OCI-LY1 (cell line): Measurements from ENCODE around the gene MKNK1.

ENCODE experiments used
- EZH2 ChIP-seq: fragments of 200-600 bp; sonication (generic), shearing (Covaris generic); IDR thresholded peaks from 2 replicates; pipeline ENCODE4 v1.8.0; 2017; ENCODE audit warnings: borderline replicate concordance, mixed run types, mild to moderate bottlenecking, antibody characterized with exemption, low read length, moderate library complexity, mixed read lengths
- TF ChIP-seq, protein P1 (sequence below): fragments of 200-600 bp; sonication (generic), shearing (Covaris generic); IDR thresholded peaks from 2 replicates; pipeline ENCODE4 v1.5.1; 2017; ENCODE audit warnings: mild to moderate bottlenecking, antibody characterized with exemption, low read length, moderate library complexity, mixed read lengths

DNA sequence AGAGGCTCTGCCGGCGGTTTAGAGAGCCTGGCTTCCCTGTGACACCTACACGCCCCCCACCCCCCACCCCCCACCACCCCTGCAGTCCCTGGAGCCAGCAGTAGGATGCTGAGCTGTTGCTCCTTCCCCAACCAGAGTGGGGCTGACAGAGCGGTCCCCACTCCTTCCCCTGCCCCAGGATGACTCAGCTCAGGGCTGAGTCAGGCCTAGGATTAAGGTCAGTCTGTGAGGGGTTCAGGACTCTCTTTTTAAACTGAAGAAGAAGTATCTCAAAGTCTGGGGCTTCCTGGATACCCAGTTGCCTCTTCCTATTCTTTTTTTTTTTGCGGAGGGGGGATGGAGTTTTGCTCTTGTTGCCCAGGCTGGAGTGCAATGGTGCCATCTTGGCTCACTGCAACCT is 95.3 kb downstream of the MKNK1 start:
- TF ChIP-seq, protein P1, sequence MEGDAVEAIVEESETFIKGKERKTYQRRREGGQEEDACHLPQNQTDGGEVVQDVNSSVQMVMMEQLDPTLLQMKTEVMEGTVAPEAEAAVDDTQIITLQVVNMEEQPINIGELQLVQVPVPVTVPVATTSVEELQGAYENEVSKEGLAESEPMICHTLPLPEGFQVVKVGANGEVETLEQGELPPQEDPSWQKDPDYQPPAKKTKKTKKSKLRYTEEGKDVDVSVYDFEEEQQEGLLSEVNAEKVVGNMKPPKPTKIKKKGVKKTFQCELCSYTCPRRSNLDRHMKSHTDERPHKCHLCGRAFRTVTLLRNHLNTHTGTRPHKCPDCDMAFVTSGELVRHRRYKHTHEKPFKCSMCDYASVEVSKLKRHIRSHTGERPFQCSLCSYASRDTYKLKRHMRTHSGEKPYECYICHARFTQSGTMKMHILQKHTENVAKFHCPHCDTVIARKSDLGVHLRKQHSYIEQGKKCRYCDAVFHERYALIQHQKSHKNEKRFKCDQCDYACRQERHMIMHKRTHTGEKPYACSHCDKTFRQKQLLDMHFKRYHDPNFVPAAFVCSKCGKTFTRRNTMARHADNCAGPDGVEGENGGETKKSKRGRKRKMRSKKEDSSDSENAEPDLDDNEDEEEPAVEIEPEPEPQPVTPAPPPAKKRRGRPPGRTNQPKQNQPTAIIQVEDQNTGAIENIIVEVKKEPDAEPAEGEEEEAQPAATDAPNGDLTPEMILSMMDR = no peak
- TF ChIP-seq EZH2 = no peak
